ENCODE data around the gene CACNA1A. TPM values are rescaled to one million over a fixed set of nuclear protein-coding genes. Genes with fewer than 3 reads are reported as not detected.

Gene CACNA1A
- total RNA-seq, 2 experiments from 2014 or later = 0.30 to 0.45 TPM

GRCh38 chr19:13404236-13404635 is 102.0 kb downstream of the CACNA1A start:
- peaks cover 7% of the 10 kb centered on the region for H3K9me3 Mint-ChIP-seq
- POLR2A ChIA-PET = no interaction called here
- no peak overlapping the region for H3K4me3 Mint-ChIP-seq
- peaks cover 8 to 11% of the 10 kb centered on the region in 2 experiments for H3K9me3 ChIP-seq (ENCODE audit: control insufficient read depth in 1 of 2, insufficient read depth in 1 of 2, low read length in 2 of 2)
- DNase-seq (no peak), ATAC-seq (ENCODE audit: poor library complexity) (no peak)
- peaks cover 33% of the 10 kb centered on the region for H3K27me3 Mint-ChIP-seq
- H3K36me3 Mint-ChIP-seq (ENCODE audit: low read depth) = no peaks in the 10 kb centered on the region
- H3K27ac Mint-ChIP-seq = no peak overlapping the region
- H3K27me3 ChIP-seq (ENCODE audit: control insufficient read depth in 1 of 2, insufficient read depth in 2 of 2, low read length in 2 of 2) = peaks cover 0 to 3% of the 10 kb centered on the region in 2 experiments
- H3K36me3 ChIP-seq (ENCODE audit: insufficient read depth, low read length) = no peaks in the 10 kb centered on the region
- intact Hi-C loops (cut with DNase I, micrococcal nuclease) = no loop called here
- H3K27ac ChIP-seq (ENCODE audit: low read depth in 1 of 2, low read length in 2 of 2) = no peak overlapping the region
- no peaks in the 10 kb centered on the region for H3K4me1 Mint-ChIP-seq (ENCODE audit: low read depth)
- H3K4me1 ChIP-seq (ENCODE audit: insufficient read depth, low read length) = no peaks in the 10 kb centered on the region
- CTCF ChIA-PET = no interaction called here
- TF ChIP-seq CTCF (IDR thresholded peaks at IDR 0.05) = no peak
- no peak overlapping the region for H3K4me3 ChIP-seq (ENCODE audit: low read length)

GRCh38 chr19:13401388-13401787 is 104.9 kb downstream of the CACNA1A start:
- Histone ChIP-seq H3K36me3 (ENCODE audit: insufficient read depth, low read length) (no peaks in the 10 kb centered on the region), H3K27me3 (ENCODE audit: control insufficient read depth in 1 of 2, insufficient read depth in 2 of 2, low read length in 2 of 2) (peaks cover 6 to 10% of the 10 kb centered on the region in 2 experiments), H3K9me3 (ENCODE audit: control insufficient read depth in 1 of 2, insufficient read depth in 1 of 2, low read length in 2 of 2) (peaks cover 11 to 16% of the 10 kb centered on the region in 2 experiments), H3K4me3 (ENCODE audit: low read length) (no peak overlapping the region), H3K27ac (ENCODE audit: low read depth in 1 of 2, low read length in 2 of 2) (no peak overlapping the region), H3K4me1 (ENCODE audit: insufficient read depth, low read length) (peaks cover 2% of the 10 kb centered on the region)
- no peaks in the 10 kb centered on the region for H3K4me1 Mint-ChIP-seq (ENCODE audit: low read depth)
- H3K27ac Mint-ChIP-seq = no peak overlapping the region
- peaks cover 7% of the 10 kb centered on the region for H3K9me3 Mint-ChIP-seq
- intact Hi-C loops (cut with DNase I, micrococcal nuclease) = no loop called here
- no peak for TF ChIP-seq CTCF (IDR thresholded peaks at IDR 0.05)
- ChIA-PET CTCF (no interaction called here), POLR2A (no interaction called here)
- ATAC-seq (ENCODE audit: poor library complexity) (no peak), DNase-seq (peak in 1 of 14 experiments; percentile 2)
- no peaks in the 10 kb centered on the region for H3K36me3 Mint-ChIP-seq (ENCODE audit: low read depth)
- peaks cover 47% of the 10 kb centered on the region for H3K27me3 Mint-ChIP-seq
- no peak overlapping the region for H3K4me3 Mint-ChIP-seq

- Mint-ChIP-seq H3K4me3 (no peak overlapping the region), H3K9me3 (peaks cover 7% of the 10 kb centered on the region), H3K27me3 (peaks cover 54% of the 10 kb centered on the region), H3K36me3 (ENCODE audit: low read depth) (no peaks in the 10 kb centered on the region), H3K4me1 (ENCODE audit: low read depth) (no peaks in the 10 kb centered on the region), H3K27ac (no peak overlapping the region)
- ATAC-seq (ENCODE audit: poor library complexity) = no peak
- H3K4me3 ChIP-seq (ENCODE audit: low read length) = no peak overlapping the region
- no peak overlapping the region for H3K27ac ChIP-seq (ENCODE audit: low read depth in 1 of 2, low read length in 2 of 2)
- peaks cover 14 to 17% of the 10 kb centered on the region in 2 experiments for H3K27me3 ChIP-seq (ENCODE audit: control insufficient read depth in 1 of 2, insufficient read depth in 2 of 2, low read length in 2 of 2)
- CTCF ChIA-PET = no interaction called here
- intact Hi-C loops (cut with DNase I, micrococcal nuclease) = no loop called here
- POLR2A ChIA-PET = no interaction called here
- TF ChIP-seq CTCF (IDR thresholded peaks at IDR 0.05) = no peak
- peaks cover 11 to 16% of the 10 kb centered on the region in 2 experiments for H3K9me3 ChIP-seq (ENCODE audit: control insufficient read depth in 1 of 2, insufficient read depth in 1 of 2, low read length in 2 of 2)
- H3K36me3 ChIP-seq (ENCODE audit: insufficient read depth, low read length) = no peaks in the 10 kb centered on the region
- H3K4me1 ChIP-seq (ENCODE audit: insufficient read depth, low read length) = peaks cover 2% of the 10 kb centered on the region
- DNase-seq = no peak
Observed at GRCh38 chr19:13400296-13400695, 106.0 kb downstream of the CACNA1A start.
